ENCODE results near the gene MN1.

Gene MN1

GRCh38 chr22:27800250-27801201, 1.0 kb downstream of the MN1 start:
- in situ Hi-C loops (cut with MboI; ENCODE audit: low sequenced_read_pairs) = no loop called here

GRCh38 chr22:27799827-27800249, 1.7 kb downstream of the MN1 start:
- in situ Hi-C loops (cut with MboI; ENCODE audit: low sequenced_read_pairs) = no loop called here

GRCh38 chr22:27799015-27799826, 2.3 kb downstream of the MN1 start:
- in situ Hi-C loops (cut with MboI; ENCODE audit: low sequenced_read_pairs) = no loop called here

- in situ Hi-C loops (cut with MboI; ENCODE audit: low sequenced_read_pairs) = no loop called here
Measured at GRCh38 chr22:27798511-27799014, 3.0 kb downstream of the MN1 start.

GRCh38 chr22:27797520-27798391, 3.8 kb downstream of the MN1 start:
- in situ Hi-C loops (cut with MboI; ENCODE audit: low sequenced_read_pairs) = no loop called here

GRCh38 chr22:27796829-27797519, 4.6 kb downstream of the MN1 start:
- in situ Hi-C loops (cut with MboI; ENCODE audit: low sequenced_read_pairs) = no loop called here

- in situ Hi-C loops (cut with MboI; ENCODE audit: low sequenced_read_pairs) = no loop called here
Measured at GRCh38 chr22:27795696-27796517, 5.6 kb downstream of the MN1 start.

GRCh38 chr22:27795053-27795452, 6.5 kb downstream of the MN1 start:
- in situ Hi-C loops (cut with MboI; ENCODE audit: low sequenced_read_pairs) = no loop called here

GRCh38 chr22:27794226-27794625, 7.3 kb downstream of the MN1 start:
- in situ Hi-C loops (cut with MboI; ENCODE audit: low sequenced_read_pairs) = no loop called here

- in situ Hi-C loops (cut with MboI; ENCODE audit: low sequenced_read_pairs) = no loop called here
Measured at GRCh38 chr22:27793576-27793975, 8.0 kb downstream of the MN1 start.

GRCh38 chr22:27792452-27793161, 8.9 kb downstream of the MN1 start:
- in situ Hi-C loops (cut with MboI; ENCODE audit: low sequenced_read_pairs) = no loop called here

- in situ Hi-C loops (cut with MboI; ENCODE audit: low sequenced_read_pairs) = no loop called here
Measured at GRCh38 chr22:27791859-27792241, 9.7 kb downstream of the MN1 start.

GRCh38 chr22:27791159-27791858, 10.2 kb downstream of the MN1 start:
- in situ Hi-C loops (cut with MboI; ENCODE audit: low sequenced_read_pairs) = no loop called here

- in situ Hi-C loops (cut with MboI; ENCODE audit: low sequenced_read_pairs) = no loop called here
Measured at GRCh38 chr22:27790376-27791158, 11.0 kb downstream of the MN1 start.

- in situ Hi-C loops (cut with MboI; ENCODE audit: low sequenced_read_pairs) = no loop called here
Measured at GRCh38 chr22:27788500-27789288, 12.9 kb downstream of the MN1 start.

GRCh38 chr22:27786965-27787364, 14.6 kb downstream of the MN1 start:
- in situ Hi-C loops (cut with MboI; ENCODE audit: low sequenced_read_pairs) = no loop called here
